GM12873 (cell line): ENCODE results near the gene MDH1B.

ENCODE experiments used
- TF ChIP-seq, protein P1 (sequence below): IDR thresholded peaks from 2 replicates; pipeline ENCODE4 v1.5.1; 2012; ENCODE audit warnings: low read depth, mild to moderate bottlenecking, moderate library complexity, low read length, control low read depth; ENCODE audit not compliant: insufficient read depth; ENCODE audit errors: missing control alignments

MDH1B gene

DNA sequence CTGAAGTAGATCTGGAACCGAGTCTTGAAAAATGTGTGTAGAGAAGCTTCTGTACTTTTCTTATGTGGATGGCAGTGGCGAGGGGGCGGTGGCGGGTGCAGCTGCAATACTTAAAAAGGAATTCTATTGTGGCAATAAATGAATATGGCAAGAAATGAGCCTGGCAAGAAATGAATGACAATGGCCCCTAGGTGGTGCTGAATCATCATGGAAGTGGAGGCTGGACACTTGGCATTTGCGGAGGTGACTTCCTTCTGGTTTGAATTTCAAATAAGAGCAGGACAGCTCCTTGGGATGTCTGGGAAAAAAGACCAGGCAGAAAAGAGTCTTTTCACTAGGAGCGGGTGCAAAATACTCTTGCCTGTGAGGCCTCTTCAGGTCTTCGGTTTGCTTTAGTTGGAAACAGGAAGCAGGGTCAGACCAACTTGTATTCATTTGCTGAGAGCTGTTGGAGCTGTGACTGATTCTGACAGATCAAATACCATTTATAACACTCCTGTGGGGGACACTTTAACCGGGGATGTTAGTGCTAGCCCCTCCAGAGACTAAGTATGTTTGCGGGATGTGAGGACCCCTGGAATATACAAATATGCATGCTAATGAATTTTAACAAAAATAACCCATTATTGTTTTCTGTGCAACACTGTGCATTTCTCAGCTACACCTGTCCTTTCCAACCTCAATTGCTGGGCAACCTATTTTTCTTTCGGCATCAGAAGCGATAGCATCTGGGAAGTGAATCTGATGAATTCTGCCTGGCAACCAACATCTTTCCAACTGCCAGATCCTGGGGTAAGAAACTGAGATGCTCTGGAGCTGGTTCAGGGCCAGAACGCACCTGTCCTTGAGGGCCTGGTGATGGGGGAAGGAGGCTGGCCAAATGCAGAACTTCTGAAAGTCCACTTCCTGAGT is 35.6 kb upstream of the MDH1B start:
- TF ChIP-seq, protein P1, sequence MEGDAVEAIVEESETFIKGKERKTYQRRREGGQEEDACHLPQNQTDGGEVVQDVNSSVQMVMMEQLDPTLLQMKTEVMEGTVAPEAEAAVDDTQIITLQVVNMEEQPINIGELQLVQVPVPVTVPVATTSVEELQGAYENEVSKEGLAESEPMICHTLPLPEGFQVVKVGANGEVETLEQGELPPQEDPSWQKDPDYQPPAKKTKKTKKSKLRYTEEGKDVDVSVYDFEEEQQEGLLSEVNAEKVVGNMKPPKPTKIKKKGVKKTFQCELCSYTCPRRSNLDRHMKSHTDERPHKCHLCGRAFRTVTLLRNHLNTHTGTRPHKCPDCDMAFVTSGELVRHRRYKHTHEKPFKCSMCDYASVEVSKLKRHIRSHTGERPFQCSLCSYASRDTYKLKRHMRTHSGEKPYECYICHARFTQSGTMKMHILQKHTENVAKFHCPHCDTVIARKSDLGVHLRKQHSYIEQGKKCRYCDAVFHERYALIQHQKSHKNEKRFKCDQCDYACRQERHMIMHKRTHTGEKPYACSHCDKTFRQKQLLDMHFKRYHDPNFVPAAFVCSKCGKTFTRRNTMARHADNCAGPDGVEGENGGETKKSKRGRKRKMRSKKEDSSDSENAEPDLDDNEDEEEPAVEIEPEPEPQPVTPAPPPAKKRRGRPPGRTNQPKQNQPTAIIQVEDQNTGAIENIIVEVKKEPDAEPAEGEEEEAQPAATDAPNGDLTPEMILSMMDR, result peak; percentile 73

DNA sequence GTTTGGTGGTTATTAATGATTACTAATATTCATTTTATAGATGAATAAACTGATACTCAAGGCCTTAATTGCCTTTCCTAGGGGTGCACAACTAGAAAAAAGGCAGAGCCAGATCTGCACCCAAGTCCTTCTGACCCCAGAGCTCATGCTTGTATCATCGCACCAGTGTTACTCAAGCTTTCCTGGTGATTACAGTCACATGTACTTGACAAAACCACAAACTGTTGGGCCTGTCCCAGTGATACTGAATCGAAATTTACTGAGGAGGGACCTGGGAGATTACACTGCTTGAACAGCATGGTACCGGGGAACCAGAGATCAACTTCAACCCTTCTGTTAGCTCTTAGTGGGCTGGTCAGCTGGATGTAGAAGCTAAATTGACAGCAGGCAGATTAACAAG is 34.0 kb upstream of the MDH1B start:
- TF ChIP-seq, protein P1, result no peak

DNA sequence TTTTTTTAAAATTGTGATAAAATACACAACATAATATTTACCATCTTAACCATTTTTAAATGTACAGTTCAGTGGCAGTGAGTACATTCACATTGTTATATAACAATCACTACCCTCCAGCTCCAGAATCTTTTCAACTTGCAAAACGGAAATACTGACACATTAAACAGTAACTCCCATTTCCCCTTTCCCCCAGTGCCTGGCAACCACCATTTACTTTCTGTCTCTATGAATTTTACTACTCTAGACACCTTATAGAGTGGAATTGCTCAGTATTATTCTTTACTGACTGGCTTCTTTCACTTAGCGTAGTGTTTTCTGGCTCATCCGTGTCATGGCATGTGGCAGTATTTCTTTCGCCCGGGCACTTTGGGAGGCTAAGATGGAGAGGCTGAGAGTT is 32.9 kb upstream of the MDH1B start:
- TF ChIP-seq, protein P1, result no peak

DNA sequence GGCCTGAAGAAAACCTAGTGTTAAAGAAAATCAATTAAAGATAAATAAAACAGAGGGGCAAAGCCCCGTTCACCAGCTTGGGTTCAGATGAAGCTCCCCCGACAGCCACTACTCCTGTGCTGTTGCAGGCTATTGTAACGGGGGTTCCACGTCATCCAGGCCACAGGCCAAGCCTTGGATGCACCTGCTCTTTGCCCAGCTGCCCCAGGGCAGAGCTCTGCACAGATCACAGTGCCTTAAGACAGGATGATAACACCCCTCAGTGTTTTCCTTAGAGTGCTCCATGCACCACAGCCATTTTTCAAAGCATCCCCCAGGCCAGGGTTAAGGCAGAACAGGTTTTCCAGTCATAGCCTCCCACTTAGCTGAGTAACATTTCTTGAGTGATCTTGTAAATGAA is 32.2 kb upstream of the MDH1B start:
- TF ChIP-seq, protein P1, result no peak

DNA sequence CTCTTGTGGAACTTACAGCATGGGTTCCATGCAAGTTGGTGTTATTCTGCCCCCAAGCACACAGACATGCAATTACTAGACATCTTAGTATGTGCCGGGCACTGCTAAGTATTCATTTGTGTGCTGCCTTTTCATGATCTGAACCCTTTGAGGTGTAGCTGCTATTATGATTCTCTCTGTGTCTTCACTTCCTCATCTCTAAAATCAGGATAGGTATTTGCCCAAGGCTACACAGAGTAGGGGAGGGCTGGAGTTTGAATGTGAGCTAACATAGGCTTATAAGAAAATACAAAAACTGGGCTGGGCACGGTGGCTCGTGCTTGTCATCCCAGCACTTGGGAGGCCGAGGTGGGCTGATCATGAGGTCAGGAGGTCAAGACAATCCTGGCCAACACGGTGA is 27.5 kb upstream of the MDH1B start:
- TF ChIP-seq, protein P1, result no peak

DNA sequence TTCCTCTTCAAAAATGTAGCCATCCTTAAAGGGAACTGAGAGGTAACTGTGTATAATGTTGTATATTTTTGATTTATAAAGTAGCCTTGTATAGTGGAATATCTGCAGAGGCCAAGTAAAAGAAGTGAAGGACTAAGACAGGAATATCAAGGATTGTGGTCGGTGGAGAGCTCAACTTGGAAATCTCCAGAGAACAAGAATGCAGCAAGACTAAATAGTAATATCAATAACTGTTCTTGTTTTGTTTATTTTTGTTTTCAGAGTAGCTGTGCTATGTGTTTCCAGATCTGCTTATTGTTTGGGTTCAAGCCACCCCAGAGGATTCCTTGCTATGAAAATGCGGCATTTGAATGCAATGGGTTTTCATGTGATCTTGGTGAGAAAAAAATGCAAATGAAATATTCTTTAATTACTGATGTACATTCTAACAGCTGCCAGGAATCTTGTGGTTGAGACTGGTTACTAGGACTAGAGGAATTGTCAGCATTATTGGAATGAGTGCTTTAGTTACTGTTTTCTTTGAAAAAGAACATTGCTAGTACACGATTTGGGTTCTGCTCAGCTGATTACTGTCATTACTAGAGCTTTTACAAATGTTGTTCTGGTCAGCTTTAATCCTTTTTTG is 25.3 kb upstream of the MDH1B start:
- TF ChIP-seq, protein P1, result no peak

DNA sequence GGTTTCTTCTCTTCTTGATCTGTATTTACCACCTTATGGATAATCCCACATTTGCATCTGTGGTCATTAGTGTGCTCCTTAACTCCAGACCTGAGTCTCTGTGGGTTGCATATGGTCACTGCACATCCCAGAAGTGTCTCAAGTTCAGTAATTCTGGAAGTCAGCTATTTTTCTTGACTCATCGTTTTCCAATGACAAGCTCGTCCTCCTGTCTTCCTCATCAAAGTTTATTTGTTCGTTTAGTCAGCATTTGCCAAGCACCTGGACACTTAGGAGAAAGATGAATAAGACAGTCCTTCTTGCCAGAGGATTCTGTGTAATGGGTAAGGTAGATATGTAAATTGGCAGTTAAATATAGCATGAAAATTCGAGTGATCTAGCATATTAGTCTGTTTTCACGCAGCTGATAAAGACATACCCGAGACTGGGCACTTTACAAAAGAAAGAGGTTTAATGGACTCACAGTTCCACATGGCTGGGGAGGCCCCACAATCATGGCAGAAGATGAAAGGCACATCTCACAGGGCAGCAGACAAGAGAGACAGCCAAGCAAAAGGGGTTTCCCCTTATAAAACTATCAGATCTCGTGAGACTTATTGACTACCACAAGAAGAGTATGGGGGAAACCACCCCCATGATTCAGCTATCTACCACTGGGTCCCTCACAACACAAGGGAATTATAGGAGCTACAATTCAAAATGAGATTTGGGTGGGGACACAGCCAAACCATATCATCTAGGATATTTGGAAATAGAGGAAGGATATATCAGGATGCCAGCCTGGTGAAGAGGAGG is 19.6 kb upstream of the MDH1B start:
- TF ChIP-seq, protein P1, result no peak
